Glomerular visceral epithelial cell (primary cell): ENCODE results near the gene TSPAN17.
"Not testable (repeated sequence)": the region's sequence is repeated elsewhere in the genome, so short reads cannot be mapped to it uniquely, and the experiment has no call there.

Source experiments
- DNase-seq: peaks from one replicate; pipeline ENCODE4 v3.0.0-alpha.2; 2016; ENCODE audit errors: extremely low spot score

TSPAN17 gene

GRCh38 chr5:176679365-176680225, 32.3 kb downstream of the TSPAN17 start:
- DNase-seq = no peak

GRCh38 chr5:176680226-176680563, 32.9 kb downstream of the TSPAN17 start:
- DNase-seq = no peak

GRCh38 chr5:176682016-176682531, 34.8 kb downstream of the TSPAN17 start:
- DNase-seq = no peak

- DNase-seq = no peak
These were observed 37.7 kb downstream of the TSPAN17 start for GRCh38 chr5:176685010-176685409.

- no peak for DNase-seq
These were observed 40.0 kb downstream of the TSPAN17 start for GRCh38 chr5:176687247-176687646.

- no peak for DNase-seq
These were observed 40.6 kb downstream of the TSPAN17 start for GRCh38 chr5:176687881-176688280.

- DNase-seq = no peak
These were observed 43.6 kb downstream of the TSPAN17 start for GRCh38 chr5:176690911-176691310.

- DNase-seq = no peak
These were observed 44.2 kb downstream of the TSPAN17 start for GRCh38 chr5:176691524-176691923.

- DNase-seq = no peak
These were observed 45.0 kb downstream of the TSPAN17 start for GRCh38 chr5:176692326-176692725.

GRCh38 chr5:176692839-176693476, 45.7 kb downstream of the TSPAN17 start:
- DNase-seq = no peak

- DNase-seq = no peak
These were observed 46.2 kb downstream of the TSPAN17 start for GRCh38 chr5:176693477-176693851.

GRCh38 chr5:176694146-176694545, 46.9 kb downstream of the TSPAN17 start:
- DNase-seq = no peak

- no peak for DNase-seq
These were observed 47.3 kb downstream of the TSPAN17 start for GRCh38 chr5:176694631-176695030.

GRCh38 chr5:176695073-176695472, 47.8 kb downstream of the TSPAN17 start:
- DNase-seq = no peak

GRCh38 chr5:176697267-176697933, 50.1 kb downstream of the TSPAN17 start:
- no peak for DNase-seq

- DNase-seq = no peak
These were observed 50.8 kb downstream of the TSPAN17 start for GRCh38 chr5:176697934-176698538.

- DNase-seq = not testable (repeated sequence)
These were observed 52.2 kb downstream of the TSPAN17 start for GRCh38 chr5:176699446-176699845.

- DNase-seq = no peak
These were observed 53.1 kb downstream of the TSPAN17 start for GRCh38 chr5:176700239-176700847.

- DNase-seq = no peak
These were observed 55.7 kb downstream of the TSPAN17 start for GRCh38 chr5:176702671-176703641.

- no peak for DNase-seq
These were observed 56.6 kb downstream of the TSPAN17 start for GRCh38 chr5:176703857-176704256.

GRCh38 chr5:176704355-176704754, 57.1 kb downstream of the TSPAN17 start:
- no peak for DNase-seq
